SK-N-MC (cell line): Measurements from ENCODE around the gene EDARADD.

Source experiments
- EZH2 ChIP-seq: fragments of 200-600 bp; sonication (generic); IDR thresholded peaks from one replicate; pipeline ENCODE4 v1.6.1; 2017; ENCODE audit warnings: antibody characterized with exemption
- FOXP2 ChIP-seq: optimal IDR thresholded peaks from 2 replicates; pipeline ENCODE3; 2011; ENCODE audit warnings: mild to moderate bottlenecking, moderate library complexity; ENCODE audit not compliant: insufficient read depth; ENCODE audit errors: extremely low read length, control extremely low read depth
- POLR2AphosphoS5 ChIP-seq: IDR thresholded peaks from 2 replicates; pipeline ENCODE4 v1.6.1; 2012; ENCODE audit warnings: mild to moderate bottlenecking, low read depth, low read length, borderline replicate concordance

- TF ChIP-seq POLR2AphosphoS5, result no peak
- no peak for TF ChIP-seq EZH2
- no peak for TF ChIP-seq FOXP2
These were observed 117.8 kb downstream of the EDARADD start for GRCh38 chr1:236511735-236512418.
